Renal pelvis (tissue), 4 donors: ENCODE data around the gene CUEDC2. TPM values are rescaled to one million over a fixed set of nuclear protein-coding genes. Genes with fewer than 3 reads are reported as not detected.

ENCODE experiments used
- DNase-seq: peaks from one replicate; pipeline ENCODE4 v3.0.0-alpha.2; 2013
- polyA plus RNA-seq, 3 donors: library from polyadenylated mRNA; unstranded; fragments of 120-200 nt; gene quantifications; one replicate each; pipeline ENCODE4 v1.2.1, GENCODE V29; 2013; ENCODE audit not compliant: insufficient read length in 3 of 3

Gene CUEDC2
- polyA plus RNA-seq, 3 donors = 77.1 to 93.1 (median 91.5) TPM

GRCh38 chr10:102375867-102376266 lies 56.5 kb downstream of the CUEDC2 start:
- no peak for DNase-seq

DNA sequence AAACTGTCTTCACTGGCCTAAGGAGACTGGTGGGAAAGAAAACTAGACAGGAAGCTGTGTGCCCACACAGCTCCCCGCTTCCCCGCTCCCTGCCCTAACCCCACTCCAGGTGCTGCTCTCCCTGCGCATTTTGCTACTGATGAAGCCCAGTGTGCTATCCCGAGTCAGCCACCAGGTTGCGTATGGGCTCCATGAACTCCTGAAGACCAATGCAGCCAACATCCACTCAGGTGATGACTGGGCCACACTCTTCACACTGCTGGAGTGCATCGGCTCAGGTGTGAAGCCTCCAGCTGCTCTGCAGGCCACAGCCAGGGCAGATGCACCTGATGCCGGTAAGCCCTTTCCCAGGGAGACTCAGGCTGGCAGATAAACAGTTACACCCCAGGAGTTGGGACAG lies 57.1 kb downstream of the CUEDC2 start:
- no peak for DNase-seq

Other genes with a start within 250 kb of the CUEDC2 start
- gene ELOVL3, start 206.3 kb downstream of the CUEDC2 start, polyA plus RNA-seq = 1 to 10 TPM; 2.1 to 3.1 (median 2.2) TPM
- 1 to 10 TPM; 1.0 to 1.4 (median 1.2) TPM for gene PITX3, start 191.1 kb downstream of the CUEDC2 start, polyA plus RNA-seq
- 10 to 100 TPM; 49.5 to 58.4 (median 53.6) TPM for gene GBF1, start 187.0 kb downstream of the CUEDC2 start, polyA plus RNA-seq
- gene NFKB2, start 36.9 kb downstream of the CUEDC2 start, polyA plus RNA-seq = 10 to 100 TPM; 20.6 to 22.7 (median 21.4) TPM
- 10 to 100 TPM; 10.2 to 13.2 (median 12.2) TPM for gene PSD, start 13.8 kb downstream of the CUEDC2 start, polyA plus RNA-seq
- gene FBXL15, start 11.7 kb downstream of the CUEDC2 start, polyA plus RNA-seq = 10 to 100 TPM; 12.6 to 16.3 (median 14.8) TPM
- 1 to 10 TPM; 1.0 to 2.4 (median 1.9) TPM for gene C10orf95, start 19.0 kb upstream of the CUEDC2 start, polyA plus RNA-seq
- gene ACTR1A, start 70.1 kb upstream of the CUEDC2 start, polyA plus RNA-seq = 10 to 100 TPM; 78.4 to 96.4 (median 79.2) TPM
- 10 to 100 TPM; 30.9 to 33.1 (median 31.2) TPM for gene SUFU, start 71.4 kb upstream of the CUEDC2 start, polyA plus RNA-seq
- gene TRIM8, start 211.9 kb upstream of the CUEDC2 start, polyA plus RNA-seq = 100 to 1,000 TPM; 136 to 140 (median 136) TPM